ENCODE data around the gene MINDY4. TPM values are rescaled to one million over a fixed set of nuclear protein-coding genes. Genes with fewer than 3 reads are reported as not detected.

Gene MINDY4
- total RNA-seq, 1 experiment from 2014 or later, result 3.5 TPM

GRCh38 chr7:30772984-30773383 lies 1.8 kb downstream of the MINDY4 start:
- DNase-seq (ENCODE audit: low spot score), result no peak

- no peak for DNase-seq (ENCODE audit: low spot score)
These were observed 4.8 kb downstream of the MINDY4 start for GRCh38 chr7:30775992-30776391.

- DNase-seq (ENCODE audit: low spot score), result no peak
These were observed 5.8 kb downstream of the MINDY4 start for GRCh38 chr7:30776971-30777370.

GRCh38 chr7:30778255-30779025 lies 7.2 kb downstream of the MINDY4 start:
- DNase-seq (ENCODE audit: low spot score), result no peak

GRCh38 chr7:30779574-30779973 lies 8.4 kb downstream of the MINDY4 start:
- DNase-seq (ENCODE audit: low spot score), result no peak

- DNase-seq (ENCODE audit: low spot score), result no peak
These were observed 9.7 kb downstream of the MINDY4 start for GRCh38 chr7:30780941-30781340.

GRCh38 chr7:30782690-30783089 lies 11.5 kb downstream of the MINDY4 start:
- no peak for DNase-seq (ENCODE audit: low spot score)

- no peak for DNase-seq (ENCODE audit: low spot score)
These were observed 14.6 kb downstream of the MINDY4 start for GRCh38 chr7:30785786-30786185.

GRCh38 chr7:30787486-30787885 lies 16.3 kb downstream of the MINDY4 start:
- no peak for DNase-seq (ENCODE audit: low spot score)

- DNase-seq (ENCODE audit: low spot score), result no peak
These were observed 17.6 kb downstream of the MINDY4 start for GRCh38 chr7:30788640-30789333.

- DNase-seq (ENCODE audit: low spot score), result no peak
These were observed 18.1 kb downstream of the MINDY4 start for GRCh38 chr7:30789334-30789711.

- no peak for DNase-seq (ENCODE audit: low spot score)
These were observed 19.1 kb downstream of the MINDY4 start for GRCh38 chr7:30790356-30790755.

- no peak for DNase-seq (ENCODE audit: low spot score)
These were observed 19.9 kb downstream of the MINDY4 start for GRCh38 chr7:30791114-30791513.

GRCh38 chr7:30795161-30795948 lies 24.1 kb downstream of the MINDY4 start:
- peak; percentile 52 for DNase-seq (ENCODE audit: low spot score)

- DNase-seq (ENCODE audit: low spot score), result peak; percentile 42
These were observed 25.1 kb downstream of the MINDY4 start for GRCh38 chr7:30796105-30796869.

GRCh38 chr7:30797176-30798040 lies 26.2 kb downstream of the MINDY4 start:
- DNase-seq (ENCODE audit: low spot score), result no peak

- no peak for DNase-seq (ENCODE audit: low spot score)
These were observed 28.2 kb downstream of the MINDY4 start for GRCh38 chr7:30799206-30799975.

GRCh38 chr7:30799976-30800661 lies 28.9 kb downstream of the MINDY4 start:
- DNase-seq (ENCODE audit: low spot score), result no peak

- DNase-seq (ENCODE audit: low spot score), result peak; percentile 92
These were observed 29.6 kb downstream of the MINDY4 start for GRCh38 chr7:30800785-30801252.

Measured in HT-29 (cell line).